Parathyroid adenoma (tissue), 2 donors: ENCODE results near the gene STMND1.

ENCODE experiments used
- H2AFZ ChIP-seq: fragments of 300-600 bp; sonication (generic); one replicate; pipeline ENCODE4 v1.7.0; 2017; ENCODE audit warnings: antibody characterized with exemption, mild to moderate bottlenecking
- H3K27ac ChIP-seq: fragments of 300-600 bp; sonication (generic); one replicate; pipeline ENCODE4 v1.7.0; 2017
- H3K27me3 ChIP-seq: fragments of 300-600 bp; sonication (generic); one replicate; pipeline ENCODE4 v1.7.0; 2017; ENCODE audit warnings: low read length; ENCODE audit not compliant: control insufficient read depth, insufficient read depth
- H3K36me3 ChIP-seq: fragments of 300-600 bp; sonication (generic); one replicate; pipeline ENCODE4 v1.7.0; 2017; ENCODE audit warnings: low read length; ENCODE audit not compliant: control insufficient read depth, insufficient read depth
- H3K4me1 ChIP-seq: fragments of 300-600 bp; sonication (generic); one replicate; pipeline ENCODE4 v1.7.0; 2017; ENCODE audit warnings: control low read depth
- H3K4me2 ChIP-seq: fragments of 300-600 bp; sonication (generic); one replicate; pipeline ENCODE4 v1.7.0; 2017; ENCODE audit warnings: low read length
- H3K4me3 ChIP-seq: fragments of 300-600 bp; sonication (generic); one replicate; pipeline ENCODE4 v1.7.0; 2017; ENCODE audit warnings: low read depth, low read length
- H3K79me2 ChIP-seq: fragments of 300-600 bp; sonication (generic); one replicate; pipeline ENCODE4 v1.7.0; 2017; ENCODE audit warnings: control low read depth
- H3K9ac ChIP-seq: fragments of 300-600 bp; sonication (generic); one replicate; pipeline ENCODE4 v1.7.0; 2017; ENCODE audit warnings: mild to moderate bottlenecking
- H3K9me3 ChIP-seq: fragments of 300-600 bp; sonication (generic); one replicate; pipeline ENCODE4 v1.7.0; 2017; ENCODE audit warnings: low read length; ENCODE audit not compliant: control insufficient read depth
- CTCF ChIP-seq: fragments of 300-600 bp; sonication (generic); IDR thresholded peaks from one replicate; pipeline ENCODE4 v1.7.0; 2017; ENCODE audit warnings: antibody characterized with exemption, mild to moderate bottlenecking
- donor health status: primary hyperparathyroidism.

STMND1 gene

GRCh38 chr6:17125407-17125806, 23.6 kb downstream of the STMND1 start:
- H3K9ac ChIP-seq: no peak overlapping the region
- H3K36me3 ChIP-seq: no peaks in the 10 kb centered on the region
- TF ChIP-seq CTCF: no peak
- no peak overlapping the region for H3K4me2 ChIP-seq
- no peaks in the 10 kb centered on the region for H3K79me2 ChIP-seq
- no peak overlapping the region for H3K4me3 ChIP-seq
- no peaks in the 10 kb centered on the region for H3K27me3 ChIP-seq
- no peaks in the 10 kb centered on the region for H3K9me3 ChIP-seq
- no peak overlapping the region for H3K27ac ChIP-seq
- H3K4me1 ChIP-seq: no peaks in the 10 kb centered on the region
- H2AFZ ChIP-seq: no peak overlapping the region

- H3K9ac ChIP-seq: no peak overlapping the region
- no peak for TF ChIP-seq CTCF
- H2AFZ ChIP-seq: no peak overlapping the region
- H3K4me1 ChIP-seq: no peaks in the 10 kb centered on the region
- no peaks in the 10 kb centered on the region for H3K79me2 ChIP-seq
- no peak overlapping the region for H3K27ac ChIP-seq
- H3K36me3 ChIP-seq: no peaks in the 10 kb centered on the region
- no peaks in the 10 kb centered on the region for H3K9me3 ChIP-seq
- H3K4me2 ChIP-seq: no peak overlapping the region
- no peaks in the 10 kb centered on the region for H3K27me3 ChIP-seq
- H3K4me3 ChIP-seq: no peak overlapping the region
These were observed 28.9 kb downstream of the STMND1 start for GRCh38 chr6:17130786-17131185.

GRCh38 chr6:17132967-17133366, 31.1 kb downstream of the STMND1 start:
- Histone ChIP-seq H3K36me3 (no peaks in the 10 kb centered on the region), H3K27ac (no peak overlapping the region), H3K4me2 (no peak overlapping the region), H3K27me3 (no peaks in the 10 kb centered on the region), H3K79me2 (no peaks in the 10 kb centered on the region), H2AFZ (no peak overlapping the region), H3K4me1 (no peaks in the 10 kb centered on the region), H3K4me3 (no peak overlapping the region), H3K9ac (no peak overlapping the region), H3K9me3 (no peaks in the 10 kb centered on the region)
- no peak for TF ChIP-seq CTCF

GRCh38 chr6:17138033-17138432, 36.2 kb downstream of the STMND1 start:
- Histone ChIP-seq H3K27me3 (no peaks in the 10 kb centered on the region), H3K9ac (no peak overlapping the region), H3K79me2 (no peaks in the 10 kb centered on the region), H3K4me1 (no peaks in the 10 kb centered on the region), H3K9me3 (no peaks in the 10 kb centered on the region), H3K4me3 (no peak overlapping the region), H2AFZ (no peak overlapping the region), H3K27ac (no peak overlapping the region), H3K4me2 (no peak overlapping the region), H3K36me3 (no peaks in the 10 kb centered on the region)
- TF ChIP-seq CTCF: no peak

- H3K36me3 ChIP-seq: no peaks in the 10 kb centered on the region
- H3K4me3 ChIP-seq: no peak overlapping the region
- no peaks in the 10 kb centered on the region for H3K79me2 ChIP-seq
- no peaks in the 10 kb centered on the region for H3K27me3 ChIP-seq
- H3K27ac ChIP-seq: no peak overlapping the region
- no peaks in the 10 kb centered on the region for H3K4me1 ChIP-seq
- no peaks in the 10 kb centered on the region for H3K9me3 ChIP-seq
- no peak overlapping the region for H3K9ac ChIP-seq
- TF ChIP-seq CTCF: no peak
- H2AFZ ChIP-seq: no peak overlapping the region
- H3K4me2 ChIP-seq: no peak overlapping the region
These were observed 42.2 kb downstream of the STMND1 start for GRCh38 chr6:17144016-17144415.
